Thoracic aorta (tissue), 2 donors: Measurements from ENCODE around the gene XXYLT1. TPM values are rescaled to one million over a fixed set of nuclear protein-coding genes. Genes with fewer than 3 reads are reported as not detected.
"Not testable (repeated sequence)": the region's sequence is repeated elsewhere in the genome, so short reads cannot be mapped to it uniquely, and the experiment has no call there.

Experiments used
- ATAC-seq: fragments of 150-250 bp; one replicate; pipeline ENCODE4 v1.8.0; 2017; ENCODE audit warnings: low read depth; ENCODE audit not compliant: insufficient number of reproducible peaks, low FRiP score
- DNase-seq: peaks from one replicate; pipeline ENCODE4 v3.0.0-alpha.2; 2020; ENCODE audit warnings: low spot score
- H3K27ac ChIP-seq, 2 donors: fragments of 200-600 bp; sonication (generic); 1 replicate in 1 of 2; 2 replicates in 1 of 2; pipeline ENCODE4 v1.5.1; 2016; ENCODE audit warnings: mild to moderate bottlenecking in 2 of 2, moderate library complexity in 2 of 2
- H3K27me3 ChIP-seq: fragments of 200-600 bp; sonication (generic); replicated peaks from 2 replicates; pipeline ENCODE4 v1.6.0; 2016; ENCODE audit warnings: mild to moderate bottlenecking; ENCODE audit not compliant: insufficient read depth
- H3K36me3 ChIP-seq: fragments of 200-600 bp; sonication (generic); one replicate; pipeline ENCODE4 v1.5.1; 2016
- H3K4me1 ChIP-seq, 2 donors: fragments of 200-600 bp; sonication (generic); 1 replicate in 1 of 2; 2 replicates in 1 of 2; pipeline versions ENCODE4 v1.5.1 to v1.6.0; 2016; ENCODE audit warnings: low read depth in 2 of 2, mild to moderate bottlenecking in 1 of 2; ENCODE audit not compliant: control insufficient read depth in 1 of 2
- H3K4me3 ChIP-seq: fragments of 200-600 bp; sonication (generic); 2 replicates; pipeline ENCODE4 v1.5.1; 2016; ENCODE audit warnings: mild to moderate bottlenecking
- H3K9me3 ChIP-seq: fragments of 200-600 bp; sonication (generic); 2 replicates; pipeline ENCODE4 v1.5.1; 2016
- total RNA-seq, 2 donors: library from RNA; depleted of rRNA; stranded (reverse); fragments of >200 nt; gene quantifications; one replicate each; pipeline versions ENCODE4 v1.1.0 to v1.2.3, GENCODE V29; 2016
- TF ChIP-seq, protein P1 (sequence below): fragments of 200-600 bp; sonication (generic); IDR thresholded peaks from one replicate; pipeline ENCODE4 v1.5.1; 2019; ENCODE audit warnings: antibody characterized with exemption

XXYLT1 gene
- total RNA-seq, 2 donors from 2014 or later, result 17.7 to 21.2 TPM

DNA sequence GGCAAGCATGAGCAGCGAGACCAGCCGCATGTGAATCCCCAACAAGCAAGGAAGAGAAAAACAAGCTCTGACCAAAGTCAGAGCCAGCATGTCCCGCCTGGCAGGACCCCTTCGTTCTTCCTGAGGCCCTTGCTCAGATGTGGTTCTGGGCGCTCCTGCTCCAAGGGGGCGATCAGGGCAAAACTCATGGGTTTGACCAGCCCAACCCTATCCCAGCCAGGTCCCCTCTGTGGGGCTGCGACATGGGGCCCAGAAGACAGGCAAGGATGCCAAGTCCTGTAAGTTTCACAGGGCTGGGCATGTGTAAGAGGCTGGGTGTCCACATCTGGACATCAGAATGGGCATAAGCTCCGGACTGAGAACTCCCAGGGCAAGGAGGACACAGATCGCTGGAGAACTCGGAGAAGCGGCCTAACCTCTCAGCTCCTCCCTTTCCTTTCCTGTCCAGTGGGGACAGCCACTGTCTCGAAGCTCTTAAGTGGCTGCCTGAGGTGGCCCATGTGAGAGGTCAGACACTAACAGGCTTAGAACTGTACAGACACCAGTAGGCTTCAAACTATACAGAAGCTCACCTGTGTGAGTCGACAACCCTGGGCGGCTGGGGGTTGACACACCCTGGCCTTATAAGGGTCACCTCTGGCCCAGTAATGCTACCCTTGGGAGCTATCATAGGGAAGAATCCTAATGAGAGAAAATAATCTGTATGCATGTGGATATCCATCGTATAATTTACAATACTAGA, 48.9 kb downstream of the XXYLT1 start:
- H3K9me3 ChIP-seq, result no peaks in the 10 kb centered on the region
- TF ChIP-seq, protein P1, sequence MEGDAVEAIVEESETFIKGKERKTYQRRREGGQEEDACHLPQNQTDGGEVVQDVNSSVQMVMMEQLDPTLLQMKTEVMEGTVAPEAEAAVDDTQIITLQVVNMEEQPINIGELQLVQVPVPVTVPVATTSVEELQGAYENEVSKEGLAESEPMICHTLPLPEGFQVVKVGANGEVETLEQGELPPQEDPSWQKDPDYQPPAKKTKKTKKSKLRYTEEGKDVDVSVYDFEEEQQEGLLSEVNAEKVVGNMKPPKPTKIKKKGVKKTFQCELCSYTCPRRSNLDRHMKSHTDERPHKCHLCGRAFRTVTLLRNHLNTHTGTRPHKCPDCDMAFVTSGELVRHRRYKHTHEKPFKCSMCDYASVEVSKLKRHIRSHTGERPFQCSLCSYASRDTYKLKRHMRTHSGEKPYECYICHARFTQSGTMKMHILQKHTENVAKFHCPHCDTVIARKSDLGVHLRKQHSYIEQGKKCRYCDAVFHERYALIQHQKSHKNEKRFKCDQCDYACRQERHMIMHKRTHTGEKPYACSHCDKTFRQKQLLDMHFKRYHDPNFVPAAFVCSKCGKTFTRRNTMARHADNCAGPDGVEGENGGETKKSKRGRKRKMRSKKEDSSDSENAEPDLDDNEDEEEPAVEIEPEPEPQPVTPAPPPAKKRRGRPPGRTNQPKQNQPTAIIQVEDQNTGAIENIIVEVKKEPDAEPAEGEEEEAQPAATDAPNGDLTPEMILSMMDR, result no peak
- DNase-seq (no peak), ATAC-seq (no peak)
- H3K4me1 ChIP-seq, result peaks cover 30 to 46% of the 10 kb centered on the region in 2 donors
- no peaks in the 10 kb centered on the region for H3K27me3 ChIP-seq
- H3K27ac ChIP-seq, result peak overlapping the region; percentile 49 to 94
- H3K36me3 ChIP-seq, result no peaks in the 10 kb centered on the region
- no peak overlapping the region for H3K4me3 ChIP-seq

DNA sequence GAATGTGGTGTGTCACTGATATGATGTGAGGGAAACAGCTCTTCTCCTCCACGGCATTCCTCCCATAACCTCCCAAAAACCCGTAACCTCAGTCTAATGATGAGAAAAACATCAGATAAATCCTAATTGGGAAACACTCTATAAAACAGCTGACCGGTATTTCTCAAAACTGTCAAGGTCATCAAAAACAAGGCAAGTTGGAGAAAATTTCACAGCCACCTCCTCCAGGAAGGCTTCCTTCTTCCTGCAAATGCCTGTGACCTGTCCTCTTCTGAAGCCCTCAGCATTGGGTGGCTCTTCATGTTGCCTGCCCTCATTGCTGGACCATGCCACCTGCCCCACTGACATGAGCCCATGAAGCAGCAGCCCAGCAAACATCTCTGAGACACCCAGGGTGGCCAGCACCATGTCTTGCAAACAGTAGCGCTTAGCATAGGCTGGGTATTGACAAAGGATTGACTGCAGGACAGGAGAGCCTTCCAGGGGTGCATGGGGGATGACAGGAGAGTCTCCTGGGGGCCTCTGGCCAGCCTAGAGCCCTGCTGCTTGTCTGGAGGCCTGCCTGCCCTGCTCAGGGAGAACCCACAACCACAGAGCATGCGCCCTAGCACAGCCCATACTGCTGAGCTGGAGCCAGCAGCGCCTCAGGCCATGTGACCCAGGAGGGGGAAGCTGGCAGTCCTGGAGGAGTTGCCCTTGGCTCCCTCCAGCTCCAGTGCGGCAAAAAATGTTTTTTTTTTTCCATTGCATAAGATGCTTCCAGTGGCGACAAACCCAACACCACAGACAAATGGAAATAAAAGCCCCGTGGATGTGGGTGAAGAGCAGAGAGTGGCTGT, 49.7 kb downstream of the XXYLT1 start:
- TF ChIP-seq, protein P1, result no peak
- ATAC-seq (peak; percentile 73), DNase-seq (no peak)
- H3K27me3 ChIP-seq, result no peaks in the 10 kb centered on the region
- H3K36me3 ChIP-seq, result no peaks in the 10 kb centered on the region
- H3K27ac ChIP-seq, result peak overlapping the region; percentile 49 to 94
- H3K9me3 ChIP-seq, result no peaks in the 10 kb centered on the region
- H3K4me1 ChIP-seq, result peaks cover 30 to 46% of the 10 kb centered on the region in 2 donors
- H3K4me3 ChIP-seq, result no peak overlapping the region

DNA sequence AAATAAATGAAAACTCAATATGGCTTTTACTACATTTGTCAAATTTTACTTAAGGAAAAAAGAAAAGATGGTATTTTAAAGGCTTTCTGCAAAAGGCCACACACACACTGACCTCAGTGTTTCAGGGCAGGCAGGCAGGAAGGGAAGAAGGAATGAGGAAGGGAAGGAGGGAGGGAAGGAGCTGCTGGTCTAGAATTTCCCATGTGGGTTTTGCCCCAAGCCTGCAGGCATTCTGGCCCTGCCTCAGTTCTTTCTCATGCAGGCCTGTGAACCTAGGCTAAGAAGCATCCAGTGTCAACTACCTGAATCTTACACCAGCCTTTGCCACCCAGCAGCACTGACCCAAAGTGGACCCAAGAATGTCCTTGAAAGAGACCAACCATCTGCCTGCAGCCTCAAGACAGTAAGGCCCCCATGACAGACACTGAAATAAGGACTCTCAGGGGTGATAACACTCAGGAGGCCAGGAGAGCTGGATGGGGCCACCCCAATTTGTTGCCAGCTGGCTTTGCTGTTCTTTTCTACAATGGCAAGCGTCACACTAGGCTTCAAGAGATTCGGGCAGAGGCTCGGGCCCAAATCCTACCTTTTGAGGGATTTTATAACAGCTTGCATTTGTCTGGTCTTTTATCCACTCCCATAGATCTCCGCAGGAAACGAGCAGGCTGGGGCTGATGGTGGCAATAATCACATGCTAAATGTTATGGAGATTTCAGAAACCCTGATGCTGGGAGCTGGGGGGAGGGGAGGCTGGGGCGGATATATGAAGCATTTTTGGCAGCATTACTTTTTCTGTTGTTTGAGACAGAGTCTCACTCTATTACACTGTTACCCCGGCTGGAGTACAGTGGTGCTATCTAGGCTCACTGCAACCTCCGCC, 51.4 kb downstream of the XXYLT1 start:
- H3K27ac ChIP-seq, result no peak overlapping the region
- no peak overlapping the region for H3K4me3 ChIP-seq
- H3K9me3 ChIP-seq, result no peaks in the 10 kb centered on the region
- TF ChIP-seq, protein P1, result no peak
- H3K36me3 ChIP-seq, result no peaks in the 10 kb centered on the region
- H3K4me1 ChIP-seq, result peaks cover 30 to 37% of the 10 kb centered on the region in 2 donors
- H3K27me3 ChIP-seq, result no peaks in the 10 kb centered on the region
- DNase-seq (no peak), ATAC-seq (no peak)

DNA sequence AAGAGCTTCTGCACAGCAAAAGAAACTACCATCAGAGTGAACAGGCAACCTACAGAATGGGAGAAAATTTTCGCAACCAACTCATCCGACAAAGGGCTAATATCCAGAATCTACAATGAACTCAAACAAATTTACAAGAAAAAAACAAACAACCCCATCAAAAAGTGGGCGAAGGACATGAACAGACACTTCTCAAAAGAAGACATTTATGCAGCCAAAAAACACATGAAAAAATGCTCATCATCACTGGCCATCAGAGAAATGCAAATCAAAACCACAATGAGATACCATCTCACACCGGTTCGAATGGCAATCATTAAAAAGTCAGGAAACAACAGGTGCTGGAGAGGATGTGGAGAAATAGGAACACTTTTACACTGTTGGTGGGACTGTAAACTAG, 52.6 kb downstream of the XXYLT1 start:
- not testable (repeated sequence) for H3K27me3 ChIP-seq, H3K4me3 ChIP-seq, ATAC-seq, H3K9me3 ChIP-seq, H3K27ac ChIP-seq, H3K36me3 ChIP-seq, DNase-seq
- peaks cover 22 to 25% of the 10 kb centered on the region in 2 donors for H3K4me1 ChIP-seq

DNA sequence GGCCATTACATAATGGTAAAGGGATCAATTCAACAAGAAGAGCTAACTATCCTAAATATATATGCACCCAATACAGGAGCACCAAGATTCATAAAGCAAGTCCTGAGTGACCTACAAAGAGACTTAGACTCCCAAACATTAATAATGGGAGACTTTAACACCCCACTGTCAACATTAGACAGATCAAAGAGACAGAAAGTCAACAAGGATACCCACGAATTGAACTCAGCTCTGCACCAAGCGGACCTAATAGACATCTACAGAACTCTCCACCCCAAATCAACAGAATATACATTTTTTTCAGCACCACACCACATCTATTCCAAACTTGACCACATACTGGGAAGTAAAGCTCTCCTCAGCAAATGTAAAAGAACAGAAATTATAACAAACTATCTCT, 55.4 kb downstream of the XXYLT1 start:
- ATAC-seq, H3K36me3 ChIP-seq, H3K4me3 ChIP-seq, H3K9me3 ChIP-seq, DNase-seq, H3K4me1 ChIP-seq, H3K27ac ChIP-seq, H3K27me3 ChIP-seq: not testable (repeated sequence)
